BJ (cell line): ENCODE results near the gene ANO2. TPM values are rescaled to one million over a fixed set of nuclear protein-coding genes. Genes with fewer than 3 reads are reported as not detected.

Experiments used
- CTCF ChIA-PET: fragments of 350-600 bp; formaldehyde crosslinking; extraction: SDS; loops from one replicate; lab custom pipeline; 2021; ENCODE audit warnings: antibody characterized with exemption, inconsistent platforms; lab: Yijun Ruan, JAX
- POLR2A ChIA-PET: fragments of 300-600 bp; sonication (Branson Sonifier 250); formaldehyde crosslinking; extraction: SDS; loops from one replicate; lab custom pipeline; 2021; ENCODE audit warnings: antibody characterized with exemption; lab: Charles Lee
- DNase-seq: peaks from one replicate; pipeline ENCODE4 v3.0.0-alpha.2; 2011; ENCODE audit warnings: low read depth
- H3K27me3 ChIP-seq: 2 replicates; pipeline ENCODE4 v1.6.0; 2011; ENCODE audit warnings: low read length; ENCODE audit not compliant: control insufficient read depth, insufficient read depth
- H3K36me3 ChIP-seq: 2 replicates; pipeline ENCODE4 v1.5.1; 2011; ENCODE audit warnings: low read length; ENCODE audit not compliant: control insufficient read depth, insufficient read depth
- H3K4me3 ChIP-seq: 2 replicates; pipeline ENCODE4 v1.5.1; 2011; ENCODE audit warnings: low read depth, mild to moderate bottlenecking, control low read depth, low read length
- polyA plus RNA-seq: library from polyadenylated mRNA; depleted of rRNA; stranded (reverse); fragments of >200 nt; gene quantifications from 2 replicates; pipeline ENCODE4 v1.2.3, GENCODE V29; 2011
- TF ChIP-seq, protein P1 (sequence below): IDR thresholded peaks from 2 replicates; pipeline ENCODE4 v1.5.1; 2011; ENCODE audit warnings: low read depth, mild to moderate bottlenecking, control low read depth, inconsistent platforms, low read length, moderate library complexity; ENCODE audit not compliant: insufficient read depth

Gene ANO2
- polyA plus RNA-seq, 1 experiment, result 0.10 TPM

DNA sequence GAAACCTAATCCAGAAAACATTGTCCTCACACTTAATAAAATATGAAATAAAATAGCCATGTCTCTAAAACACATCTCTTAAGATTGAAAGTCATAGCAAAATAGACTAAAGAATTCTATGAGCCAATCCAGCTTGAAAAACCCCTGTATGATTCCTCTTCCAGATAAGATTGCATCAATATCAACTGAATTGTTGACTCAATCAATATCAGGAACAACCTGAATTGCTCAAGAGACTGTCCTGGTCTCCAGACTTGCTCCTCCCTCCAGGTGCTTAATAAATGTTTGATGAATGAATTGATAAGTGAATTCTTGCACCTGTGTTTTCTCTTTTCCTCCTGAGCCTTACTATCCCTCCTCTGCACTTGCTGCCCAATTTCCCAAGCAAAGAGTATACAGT is 351.1 kb downstream of the ANO2 start:
- DNase-seq, result no peak
- Histone ChIP-seq H3K27me3 (no peaks in the 10 kb centered on the region; the same call in 1 of the 2 replicates), H3K4me3 (no peak overlapping the region), H3K36me3 (no peaks in the 10 kb centered on the region)
- POLR2A ChIA-PET, result no interaction called here
- TF ChIP-seq, protein P1, sequence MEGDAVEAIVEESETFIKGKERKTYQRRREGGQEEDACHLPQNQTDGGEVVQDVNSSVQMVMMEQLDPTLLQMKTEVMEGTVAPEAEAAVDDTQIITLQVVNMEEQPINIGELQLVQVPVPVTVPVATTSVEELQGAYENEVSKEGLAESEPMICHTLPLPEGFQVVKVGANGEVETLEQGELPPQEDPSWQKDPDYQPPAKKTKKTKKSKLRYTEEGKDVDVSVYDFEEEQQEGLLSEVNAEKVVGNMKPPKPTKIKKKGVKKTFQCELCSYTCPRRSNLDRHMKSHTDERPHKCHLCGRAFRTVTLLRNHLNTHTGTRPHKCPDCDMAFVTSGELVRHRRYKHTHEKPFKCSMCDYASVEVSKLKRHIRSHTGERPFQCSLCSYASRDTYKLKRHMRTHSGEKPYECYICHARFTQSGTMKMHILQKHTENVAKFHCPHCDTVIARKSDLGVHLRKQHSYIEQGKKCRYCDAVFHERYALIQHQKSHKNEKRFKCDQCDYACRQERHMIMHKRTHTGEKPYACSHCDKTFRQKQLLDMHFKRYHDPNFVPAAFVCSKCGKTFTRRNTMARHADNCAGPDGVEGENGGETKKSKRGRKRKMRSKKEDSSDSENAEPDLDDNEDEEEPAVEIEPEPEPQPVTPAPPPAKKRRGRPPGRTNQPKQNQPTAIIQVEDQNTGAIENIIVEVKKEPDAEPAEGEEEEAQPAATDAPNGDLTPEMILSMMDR, result no peak
- CTCF ChIA-PET, result interaction anchor here (1.2 to 1.4 kb wide), 3 partner anchors 13 to 28 kb away, joined by 3 read pairs; no protein-coding TSS in a partner anchor

DNA sequence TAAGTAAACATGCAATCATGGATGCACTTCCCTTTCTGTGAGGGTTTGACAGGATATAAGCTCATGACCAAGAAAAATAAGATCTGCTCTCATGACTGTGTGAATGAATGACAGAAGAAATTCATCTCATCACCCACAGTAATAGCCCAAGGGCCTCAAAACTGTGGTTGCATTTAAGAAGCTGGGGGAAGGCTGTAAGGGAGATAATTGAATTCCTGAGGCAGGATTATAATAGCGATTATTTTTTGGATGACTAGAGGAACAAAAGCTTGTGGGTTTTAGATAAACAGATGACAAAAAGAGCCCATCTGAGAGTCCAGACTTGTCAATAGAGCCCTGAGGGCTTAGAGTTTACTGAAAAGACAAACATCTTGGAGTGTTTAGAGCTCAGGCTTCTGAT is 352.0 kb downstream of the ANO2 start:
- ChIA-PET CTCF (interaction anchor here (1.0 to 1.4 kb wide), 5 partner anchors 10 to 27 kb away, joined by 3 read pairs; no protein-coding TSS in a partner anchor), POLR2A (interaction anchor here (0.5 kb wide), 1 partner anchor 23 kb away, joined by 3 read pairs; no protein-coding TSS in a partner anchor)
- Histone ChIP-seq H3K4me3 (no peak overlapping the region), H3K27me3 (no peaks in the 10 kb centered on the region; the same call in 1 of the 2 replicates), H3K36me3 (no peaks in the 10 kb centered on the region)
- TF ChIP-seq, protein P1, result no peak
- DNase-seq, result no peak

DNA sequence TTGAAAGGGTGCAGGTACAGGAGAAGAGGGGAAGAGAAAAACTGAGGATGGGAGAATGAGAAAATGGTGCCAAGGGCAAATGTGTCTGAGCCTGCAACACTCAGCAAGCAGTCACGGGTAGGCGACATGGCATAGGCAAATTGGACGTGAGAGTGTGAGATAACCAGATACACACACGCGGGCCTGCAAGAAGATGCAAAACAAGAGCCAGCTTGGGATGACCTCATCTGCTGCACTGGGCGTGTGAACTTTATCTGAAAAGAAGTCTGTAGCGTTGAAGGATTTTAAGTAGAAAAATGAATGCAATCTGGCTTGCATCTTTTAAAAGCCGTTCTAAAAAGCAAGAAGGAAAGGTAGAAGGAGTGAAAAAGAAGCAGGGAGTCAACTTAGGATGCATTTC is 352.7 kb downstream of the ANO2 start:
- TF ChIP-seq, protein P1, result no peak
- Histone ChIP-seq H3K36me3 (no peaks in the 10 kb centered on the region), H3K4me3 (no peak overlapping the region), H3K27me3 (no peaks in the 10 kb centered on the region; the same call in 1 of the 2 replicates)
- no peak for DNase-seq
- ChIA-PET POLR2A (no interaction called here), CTCF (interaction anchor here (1.0 kb wide), 1 partner anchor 25 kb away, joined by 3 read pairs; no protein-coding TSS in a partner anchor)

DNA sequence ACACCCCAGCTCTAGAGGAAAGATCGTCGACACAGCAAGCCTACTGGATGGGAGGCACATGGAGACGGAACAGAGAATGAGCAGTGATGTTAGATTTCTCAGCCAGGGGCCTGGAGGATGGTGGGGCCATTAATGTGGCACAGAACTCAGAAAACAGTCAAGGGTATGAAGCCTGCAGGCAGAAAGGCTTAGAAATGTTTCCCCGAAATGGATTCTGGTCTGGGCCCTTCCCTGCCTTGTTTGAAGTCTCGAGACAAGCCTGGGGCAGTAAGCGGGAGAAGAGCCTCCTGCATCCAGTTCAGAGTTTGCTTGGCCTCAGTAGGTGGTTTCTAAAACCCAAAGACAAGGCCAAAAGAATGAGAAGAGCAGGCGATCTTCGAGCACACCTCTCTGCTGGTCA is 354.7 kb downstream of the ANO2 start:
- H3K36me3 ChIP-seq, result no peaks in the 10 kb centered on the region
- TF ChIP-seq, protein P1, result no peak
- no peaks in the 10 kb centered on the region; the same call in 1 of the 2 replicates for H3K27me3 ChIP-seq
- no peak for DNase-seq
- ChIA-PET POLR2A (no interaction called here), CTCF (no interaction called here)
- H3K4me3 ChIP-seq, result no peak overlapping the region

DNA sequence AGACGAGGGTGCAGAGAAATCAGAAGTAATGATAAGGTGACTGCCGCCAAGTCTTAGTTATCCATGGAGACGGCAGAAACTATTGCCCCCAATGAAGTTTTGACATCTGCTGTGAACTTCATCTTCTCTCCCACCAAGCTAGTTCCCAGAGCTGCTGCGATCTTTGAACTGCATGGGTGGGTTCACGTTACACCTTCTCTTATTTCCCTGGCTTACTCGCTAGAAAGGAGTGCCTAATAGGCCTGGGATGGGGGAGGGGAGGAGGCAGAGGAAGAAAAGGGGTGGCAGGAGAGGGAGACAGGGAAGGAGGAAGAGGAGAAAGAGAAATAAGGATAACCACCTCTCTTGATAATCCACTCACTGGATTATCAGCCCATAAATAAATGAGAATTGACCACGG is 356.0 kb downstream of the ANO2 start:
- POLR2A ChIA-PET, result no interaction called here
- H3K36me3 ChIP-seq, result no peaks in the 10 kb centered on the region
- no peaks in the 10 kb centered on the region; the same call in 1 of the 2 replicates for H3K27me3 ChIP-seq
- no peak for DNase-seq
- CTCF ChIA-PET, result no interaction called here
- TF ChIP-seq, protein P1, result no peak
- no peak overlapping the region for H3K4me3 ChIP-seq
